Astrocyte of the spinal cord (primary cell): ENCODE results near the gene BCAS4.

Source experiments
- DNase-seq: peaks from one replicate; pipeline ENCODE4 v3.0.0; 2011; ENCODE audit warnings: low read depth, low spot score
- H3K4me3 ChIP-seq: 2 replicates; pipeline ENCODE4 v1.5.1; 2011; ENCODE audit warnings: low read depth, mild to moderate bottlenecking, low read length, moderate library complexity
- in situ Hi-C: cut with HindIII; loops from 2 replicates; pipeline ENCODE4 v1.10.0; 2017; ENCODE audit warnings: low sequenced_read_pairs
- TF ChIP-seq, protein P1 (sequence below): IDR thresholded peaks from 2 replicates; pipeline ENCODE4 v1.5.1; 2012; ENCODE audit warnings: low read depth, mild to moderate bottlenecking, low read length, inconsistent platforms

Gene BCAS4

DNA sequence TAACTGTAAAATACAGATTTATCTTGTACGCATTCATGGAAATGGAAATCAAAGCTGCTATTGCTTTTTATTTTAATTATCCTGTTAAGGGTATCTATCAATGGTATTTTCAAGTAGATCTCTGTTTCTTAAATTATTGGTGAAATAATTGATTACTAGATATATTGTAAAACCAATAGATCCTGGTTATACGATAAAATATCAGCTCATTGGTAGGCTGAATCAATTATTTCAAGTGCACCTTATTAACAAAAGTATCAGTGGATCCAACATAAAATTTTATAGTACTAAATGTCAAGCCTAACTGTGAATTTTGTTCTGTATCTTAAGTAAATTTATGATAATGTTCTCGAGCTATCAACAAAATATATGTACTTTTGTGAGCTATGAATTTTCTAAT, 41.7 kb upstream of the BCAS4 start:
- in situ Hi-C loops: no loop called here
- TF ChIP-seq, protein P1, sequence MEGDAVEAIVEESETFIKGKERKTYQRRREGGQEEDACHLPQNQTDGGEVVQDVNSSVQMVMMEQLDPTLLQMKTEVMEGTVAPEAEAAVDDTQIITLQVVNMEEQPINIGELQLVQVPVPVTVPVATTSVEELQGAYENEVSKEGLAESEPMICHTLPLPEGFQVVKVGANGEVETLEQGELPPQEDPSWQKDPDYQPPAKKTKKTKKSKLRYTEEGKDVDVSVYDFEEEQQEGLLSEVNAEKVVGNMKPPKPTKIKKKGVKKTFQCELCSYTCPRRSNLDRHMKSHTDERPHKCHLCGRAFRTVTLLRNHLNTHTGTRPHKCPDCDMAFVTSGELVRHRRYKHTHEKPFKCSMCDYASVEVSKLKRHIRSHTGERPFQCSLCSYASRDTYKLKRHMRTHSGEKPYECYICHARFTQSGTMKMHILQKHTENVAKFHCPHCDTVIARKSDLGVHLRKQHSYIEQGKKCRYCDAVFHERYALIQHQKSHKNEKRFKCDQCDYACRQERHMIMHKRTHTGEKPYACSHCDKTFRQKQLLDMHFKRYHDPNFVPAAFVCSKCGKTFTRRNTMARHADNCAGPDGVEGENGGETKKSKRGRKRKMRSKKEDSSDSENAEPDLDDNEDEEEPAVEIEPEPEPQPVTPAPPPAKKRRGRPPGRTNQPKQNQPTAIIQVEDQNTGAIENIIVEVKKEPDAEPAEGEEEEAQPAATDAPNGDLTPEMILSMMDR: no peak
- no peak overlapping the region for H3K4me3 ChIP-seq
- no peak for DNase-seq

DNA sequence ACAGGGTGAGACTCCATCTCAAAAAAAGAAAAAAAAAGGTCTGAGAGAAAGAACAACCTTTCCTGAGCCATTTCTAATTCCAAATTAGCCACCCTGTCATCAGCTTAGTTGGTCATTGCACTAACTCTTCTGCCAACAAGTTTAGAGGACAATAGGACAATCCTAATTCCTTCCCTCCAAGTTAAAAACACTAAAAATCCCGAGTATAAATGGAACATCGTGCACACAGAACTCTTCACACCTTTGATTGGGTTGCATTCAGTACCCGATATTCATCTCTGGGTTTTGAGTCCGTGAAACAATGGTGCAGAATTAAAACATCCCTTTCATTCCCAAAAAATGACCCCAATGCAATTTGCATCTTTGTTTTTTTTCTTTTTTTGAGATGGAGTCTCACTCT, 40.4 kb upstream of the BCAS4 start:
- in situ Hi-C loops: no loop called here
- no peak overlapping the region for H3K4me3 ChIP-seq
- DNase-seq: no peak
- TF ChIP-seq, protein P1: no peak

DNA sequence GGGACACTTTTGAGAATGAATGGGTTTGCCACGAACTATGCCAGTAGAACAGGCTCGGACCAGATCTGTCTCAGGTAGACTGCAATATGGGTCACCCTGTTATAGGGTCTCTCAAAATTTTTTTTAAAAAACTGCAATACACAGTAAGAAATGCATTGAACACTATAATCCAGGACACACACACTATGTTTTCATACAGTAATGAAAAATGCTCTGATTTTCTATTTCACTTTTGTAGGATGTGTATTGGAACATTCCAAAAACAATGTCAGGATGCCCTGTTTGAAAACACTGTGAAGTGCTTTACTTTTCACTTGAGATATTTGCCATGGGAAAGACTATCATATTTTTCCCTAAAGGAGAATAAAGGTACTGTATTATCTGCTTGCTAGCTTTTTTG, 38.4 kb upstream of the BCAS4 start:
- TF ChIP-seq, protein P1: no peak
- no peak overlapping the region for H3K4me3 ChIP-seq

DNA sequence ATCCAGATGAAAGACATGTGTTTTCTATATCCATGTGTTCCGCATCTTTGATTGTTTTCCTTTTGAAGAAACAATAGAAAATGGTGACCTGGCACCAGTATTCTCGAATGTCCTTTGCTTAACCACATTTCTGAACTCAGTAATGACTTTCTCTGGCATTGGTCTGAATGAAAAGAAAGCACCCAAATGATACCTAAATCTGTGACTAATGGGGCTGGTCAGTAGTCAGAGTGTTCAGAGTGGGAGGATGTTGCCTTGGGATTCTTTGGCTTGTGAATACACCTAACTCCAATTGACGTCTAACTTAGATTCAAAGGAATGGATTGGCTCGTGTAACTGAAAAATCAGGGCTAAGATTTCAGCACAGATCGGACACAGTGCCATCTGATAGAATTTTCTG, 36.4 kb upstream of the BCAS4 start:
- in situ Hi-C loops: no loop called here
- DNase-seq: peak; percentile 32
- H3K4me3 ChIP-seq: no peak overlapping the region

More for the DNA sequence above, 38.4 kb upstream of the BCAS4 start:
- in situ Hi-C loops: no loop called here
- DNase-seq: no peak

DNA sequence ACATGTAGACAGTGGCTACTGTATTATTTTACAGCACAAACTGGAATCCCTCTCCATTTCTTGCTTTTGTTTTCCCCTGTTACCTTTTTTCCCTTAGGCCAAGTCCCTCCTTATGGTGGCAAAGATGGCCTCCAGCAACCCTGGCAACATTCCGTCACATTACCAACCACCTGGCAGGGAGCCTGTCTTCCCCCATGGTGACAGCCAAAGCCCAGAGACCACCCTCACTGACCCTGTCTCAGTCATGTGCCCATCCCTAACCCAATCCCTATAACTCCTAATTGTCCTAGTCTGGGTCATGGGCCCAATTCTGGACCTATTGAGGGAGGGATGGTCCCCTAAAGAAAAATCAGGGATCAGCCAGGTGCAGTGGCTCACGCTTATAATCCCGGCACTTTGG, 35.9 kb upstream of the BCAS4 start:
- TF ChIP-seq, protein P1: no peak
- no peak overlapping the region for H3K4me3 ChIP-seq
- DNase-seq: no peak
- in situ Hi-C loops: no loop called here

More for the DNA sequence above, 36.4 kb upstream of the BCAS4 start:
- TF ChIP-seq, protein P1: no peak

DNA sequence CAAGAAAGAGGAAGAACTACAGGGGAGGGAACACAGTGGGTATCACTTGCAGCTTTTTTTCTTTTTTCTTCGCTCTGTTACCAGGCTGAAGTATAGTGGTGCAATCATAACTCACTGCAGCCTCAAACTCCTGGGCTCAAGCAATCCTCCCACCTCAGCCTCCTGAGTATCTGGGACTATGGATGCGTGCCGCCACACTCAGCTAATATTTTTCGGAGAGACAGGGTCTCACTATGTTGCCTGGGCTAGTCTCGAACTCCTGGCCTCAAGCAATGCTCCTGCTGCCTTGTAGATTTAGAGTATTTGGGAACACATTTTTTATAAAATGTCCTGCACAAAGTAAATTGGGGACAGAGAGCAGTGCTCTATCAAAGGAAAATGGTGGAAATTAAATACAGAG, 35.2 kb upstream of the BCAS4 start:
- in situ Hi-C loops: no loop called here
- TF ChIP-seq, protein P1: no peak
- H3K4me3 ChIP-seq: no peak overlapping the region
- no peak for DNase-seq

DNA sequence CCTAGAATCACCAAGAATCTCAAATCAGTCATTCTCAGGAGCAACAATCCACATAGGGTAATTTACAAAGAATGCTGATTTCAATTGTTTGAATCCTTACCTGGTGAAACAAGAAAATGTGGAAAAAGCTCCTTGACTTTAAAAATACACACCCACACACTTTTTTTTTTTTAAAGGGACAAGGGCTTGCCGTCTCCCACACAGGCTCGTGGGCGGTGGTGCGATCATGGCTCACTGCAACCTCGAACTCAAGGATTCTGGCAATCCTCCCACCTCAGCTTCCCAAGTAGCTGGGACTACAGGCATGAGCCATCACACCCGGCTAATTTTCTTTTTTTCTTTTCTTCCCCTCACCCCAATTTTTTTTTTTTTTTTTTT, 32.8 kb upstream of the BCAS4 start:
- no peak overlapping the region for H3K4me3 ChIP-seq
- TF ChIP-seq, protein P1: no peak
- no peak for DNase-seq
- in situ Hi-C loops: no loop called here
